HG03095 (cell line): ENCODE measurements around the gene NUP153.
"Not testable (repeated sequence)": the region's sequence is repeated elsewhere in the genome, so short reads cannot be mapped to it uniquely, and the experiment has no call there.

Experiments used
- ATAC-seq: cut with Tn5 transposase; IDR thresholded peaks from one replicate; pipeline ENCODE4 v1.9.1; 2021; ENCODE audit warnings: moderate library complexity; ENCODE audit not compliant: unreplicated experiment

The NUP153 gene

DNA sequence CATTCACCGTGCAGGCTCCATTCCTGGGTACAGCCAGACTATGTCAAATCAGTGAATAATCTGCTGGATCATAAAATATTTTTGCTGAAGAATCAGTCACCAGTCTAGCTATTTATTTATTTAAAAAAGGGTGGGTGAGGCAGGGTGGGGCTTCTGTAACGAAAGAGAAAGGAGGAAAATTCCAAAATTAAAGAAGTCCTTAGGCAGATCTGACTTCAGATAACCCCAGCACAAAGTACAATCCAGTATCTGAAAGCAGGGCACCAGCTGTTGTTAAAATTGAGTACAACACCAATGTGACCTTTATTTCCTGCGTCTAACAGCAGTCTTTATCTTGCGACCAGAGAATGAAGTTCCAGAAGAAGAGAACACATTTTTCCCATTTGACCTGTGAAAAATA lies 90.9 kb downstream of the NUP153 start:
- no peak for ATAC-seq

DNA sequence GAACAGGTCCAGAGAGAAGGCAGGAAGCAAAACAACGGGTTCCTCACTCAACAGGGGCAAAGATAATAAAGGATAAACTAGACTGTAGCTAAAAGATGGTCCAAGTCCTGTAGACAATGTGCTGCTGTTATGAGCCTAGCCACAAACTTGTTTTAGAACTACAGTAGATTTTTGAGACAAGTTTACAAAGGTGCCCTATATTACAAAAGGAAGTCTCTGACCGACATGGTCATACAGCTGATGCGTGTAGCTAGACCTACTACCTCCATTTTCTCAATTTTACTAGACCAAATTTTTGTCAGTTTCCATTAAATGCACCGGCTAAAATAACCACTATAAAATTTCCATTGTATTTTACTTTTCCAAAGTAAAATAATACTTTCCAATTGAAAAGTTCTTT lies 94.7 kb downstream of the NUP153 start:
- ATAC-seq, result no peak

DNA sequence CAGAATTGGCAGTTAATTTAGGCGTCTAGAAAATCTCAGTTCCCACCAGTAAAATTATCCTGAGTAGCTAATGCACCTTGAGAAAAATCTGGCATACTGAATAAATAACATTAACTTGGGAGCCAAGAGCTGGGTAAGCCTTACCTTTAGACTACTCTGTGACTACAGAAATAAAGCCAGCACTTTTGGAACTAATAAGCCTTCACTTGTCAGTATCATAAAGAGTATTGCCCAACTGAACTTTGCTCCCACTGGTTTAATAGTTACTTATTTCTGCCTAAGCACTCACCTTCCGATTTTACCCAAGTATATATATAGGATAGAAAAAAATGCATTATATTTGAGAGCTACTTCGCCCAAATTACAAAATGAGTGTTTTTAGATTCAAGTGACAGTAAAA lies 95.9 kb downstream of the NUP153 start:
- ATAC-seq, result no peak

DNA sequence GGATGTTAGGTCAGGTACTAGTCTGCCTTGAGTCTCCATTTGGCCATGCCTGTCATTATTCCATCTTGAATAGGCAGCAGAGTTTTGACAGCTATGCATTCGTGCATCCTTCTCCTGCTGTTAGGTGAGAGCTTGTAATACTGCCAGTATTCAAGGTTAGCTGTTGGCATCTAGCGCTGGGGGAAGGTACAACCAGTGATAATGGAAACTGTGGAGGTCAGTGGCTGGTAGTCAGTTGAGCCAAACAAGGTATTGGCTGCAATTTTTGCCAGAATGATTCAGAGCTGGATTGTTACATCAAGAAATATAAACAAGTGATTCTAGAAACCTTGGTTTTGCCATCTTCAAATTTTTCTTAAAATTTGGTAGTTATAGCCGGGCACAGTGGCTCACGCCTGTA lies 100.1 kb downstream of the NUP153 start:
- ATAC-seq, result no peak

DNA sequence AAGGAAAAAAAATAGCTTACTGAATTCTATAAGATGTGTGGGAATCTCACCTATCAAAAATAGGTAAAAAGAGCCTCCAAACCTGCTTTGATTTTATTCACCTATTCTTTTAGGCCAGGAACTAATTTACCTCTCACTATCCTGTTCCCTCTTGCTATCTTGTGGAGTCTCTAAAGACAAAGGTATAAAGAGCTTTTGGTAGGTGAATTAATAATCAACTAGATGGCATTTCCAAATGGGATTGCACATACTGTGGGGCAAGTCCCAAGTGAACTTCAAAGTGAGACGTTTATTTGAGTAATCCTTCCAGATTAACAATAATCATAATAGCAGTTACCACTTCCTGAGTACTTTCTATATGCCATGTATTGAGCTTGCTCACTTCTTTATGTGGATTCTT lies 103.8 kb downstream of the NUP153 start:
- ATAC-seq, result no peak

DNA sequence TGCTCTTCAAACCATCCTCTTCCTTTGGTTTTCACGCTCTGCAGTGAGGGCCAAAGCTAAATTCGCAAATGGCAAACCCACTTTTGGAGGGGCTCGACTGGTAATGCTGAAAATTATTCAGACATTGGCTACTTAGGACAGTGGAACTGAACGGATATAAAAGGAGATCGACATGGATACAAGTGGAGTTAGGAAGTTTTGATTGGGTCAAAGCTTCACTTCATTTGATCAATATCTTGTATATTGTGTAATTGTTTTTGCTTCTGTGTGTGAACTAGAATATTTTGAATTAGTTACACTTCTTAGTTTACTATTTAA lies 105.4 kb downstream of the NUP153 start:
- no peak for ATAC-seq

DNA sequence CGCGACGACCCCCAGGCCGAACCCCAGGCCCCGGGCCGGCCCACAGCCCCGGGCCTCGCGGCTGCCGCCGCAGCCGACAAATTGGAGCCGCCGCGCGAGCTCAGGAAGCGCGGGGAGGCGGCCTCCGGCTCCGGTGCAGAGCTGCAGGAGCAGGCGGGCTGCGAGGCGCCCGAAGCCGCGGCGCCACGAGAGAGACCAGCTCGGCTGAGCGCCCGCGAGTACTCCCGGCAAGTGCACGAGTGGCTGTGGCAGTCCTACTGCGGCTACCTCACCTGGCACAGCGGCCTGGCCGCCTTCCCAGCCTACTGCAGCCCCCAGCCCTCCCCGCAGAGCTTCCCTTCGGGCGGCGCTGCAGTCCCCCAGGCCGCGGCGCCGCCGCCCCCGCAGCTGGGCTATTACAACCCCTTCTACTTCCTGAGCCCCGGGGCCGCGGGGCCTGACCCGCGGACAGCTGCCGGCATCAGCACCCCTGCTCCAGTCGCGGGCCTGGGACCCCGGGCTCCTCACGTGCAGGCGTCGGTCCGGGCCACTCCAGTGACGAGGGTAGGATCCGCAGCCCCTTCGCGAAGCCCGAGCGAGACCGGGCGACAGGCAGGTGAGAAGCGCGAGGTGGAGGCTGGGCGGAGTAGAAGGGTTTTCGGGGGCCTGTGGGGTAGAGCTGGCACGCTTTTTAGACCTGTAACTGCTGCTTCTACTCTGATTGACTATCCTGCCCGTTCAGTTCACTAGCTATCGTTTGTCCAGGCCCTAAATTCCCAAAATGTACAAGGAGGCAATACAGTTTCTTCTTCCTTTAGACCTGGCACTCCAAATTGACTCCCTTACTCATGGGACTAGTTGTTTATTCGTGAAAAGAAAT lies 106.0 kb downstream of the NUP153 start:
- ATAC-seq, result peak; percentile 56

DNA sequence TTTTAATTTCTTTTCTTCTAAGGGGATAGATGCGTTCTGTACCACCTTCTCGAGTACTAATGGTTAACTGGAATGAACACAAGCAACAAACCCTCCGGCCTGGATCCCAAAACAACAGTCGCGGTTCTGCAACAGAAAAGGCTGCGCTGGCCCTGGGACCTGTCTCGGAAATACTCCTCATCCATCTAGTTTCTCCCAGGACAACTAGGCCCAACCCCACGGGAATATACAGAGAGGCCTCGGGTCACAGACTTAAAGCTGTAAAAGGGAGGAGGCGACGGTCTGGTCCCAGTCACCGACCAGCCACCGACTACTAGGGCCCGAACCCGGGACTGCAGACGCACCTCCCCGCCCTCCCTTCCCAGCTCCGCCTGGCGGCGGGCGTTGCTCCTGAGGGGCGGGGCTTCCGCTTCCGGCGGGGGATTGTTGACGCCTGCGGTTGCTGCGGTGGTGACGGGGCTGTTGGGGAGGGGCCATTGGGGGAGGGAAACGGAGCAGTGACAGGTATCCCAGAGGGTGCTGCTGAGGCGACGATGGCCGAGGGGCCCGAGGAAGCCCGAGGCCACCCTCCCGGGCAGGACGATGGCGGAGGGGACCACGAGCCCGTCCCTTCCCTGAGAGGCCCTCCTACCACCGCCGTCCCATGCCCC lies 106.7 kb downstream of the NUP153 start, which contains the start of gene FAM8A1:
Gene FAM8A1, plus strand, starts transcription at position 426 of the 650 bp plus-strand sequence. Its CDS starts 108 bp downstream, at position 534.
- peak; percentile 90 for ATAC-seq

DNA sequence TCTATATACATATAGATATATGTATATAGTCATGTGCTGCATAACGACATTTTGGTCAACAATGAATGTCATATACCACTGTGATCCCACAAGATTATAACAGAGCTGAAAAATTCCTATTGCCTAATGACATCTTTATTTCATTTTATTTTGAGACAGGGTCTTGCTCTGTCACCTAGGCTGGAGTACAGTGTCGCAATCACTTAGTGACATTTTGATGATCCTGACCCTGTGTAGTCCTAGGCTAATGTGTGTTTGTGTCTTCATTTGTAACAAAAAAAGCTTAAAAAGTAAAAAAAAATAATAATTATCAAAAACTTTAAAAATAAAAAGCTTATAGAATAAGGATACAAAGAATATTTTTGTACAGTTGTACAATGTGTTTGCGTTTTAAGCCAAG lies 110.6 kb downstream of the NUP153 start:
- ATAC-seq, result no peak

DNA sequence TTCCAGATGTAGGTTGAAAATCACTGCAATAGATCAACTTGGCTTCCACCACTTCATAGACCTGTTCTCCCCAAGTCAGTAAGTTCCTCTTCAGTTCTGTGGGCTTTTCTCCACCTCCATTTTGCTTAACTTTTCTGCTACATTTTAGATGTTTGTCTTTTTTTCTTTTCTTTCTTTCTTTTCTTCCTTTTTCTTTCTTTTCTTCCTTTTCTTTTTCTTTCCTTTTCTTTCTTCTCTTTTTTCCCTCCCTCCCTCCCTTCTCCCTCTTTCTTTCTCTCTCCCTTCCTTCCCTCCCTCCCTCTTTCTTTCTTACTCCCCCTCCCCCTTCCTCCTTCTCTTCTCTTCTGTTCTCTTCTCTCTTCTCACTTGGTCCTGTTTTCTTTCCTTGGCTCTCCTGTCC lies 113.5 kb downstream of the NUP153 start:
- no peak for ATAC-seq

DNA sequence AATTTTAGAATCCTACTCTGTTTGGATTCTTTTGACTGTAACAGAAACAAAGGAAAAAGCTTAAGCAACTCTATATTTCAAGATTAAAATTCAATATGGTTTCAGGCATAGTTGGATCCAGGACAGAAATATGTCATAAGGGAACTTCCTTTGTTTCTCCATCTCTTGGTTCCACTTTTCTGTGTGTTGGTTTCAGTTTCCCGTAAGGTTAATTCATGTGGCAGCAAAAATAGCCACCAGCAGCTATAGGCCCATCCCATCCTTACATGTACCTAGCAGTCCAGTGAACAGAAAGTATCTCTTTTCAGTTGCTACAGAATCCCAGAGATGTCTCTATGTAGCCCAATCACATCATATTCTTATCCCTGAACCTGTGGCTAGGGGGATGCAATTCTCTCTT lies 115.4 kb downstream of the NUP153 start:
- no peak for ATAC-seq

DNA sequence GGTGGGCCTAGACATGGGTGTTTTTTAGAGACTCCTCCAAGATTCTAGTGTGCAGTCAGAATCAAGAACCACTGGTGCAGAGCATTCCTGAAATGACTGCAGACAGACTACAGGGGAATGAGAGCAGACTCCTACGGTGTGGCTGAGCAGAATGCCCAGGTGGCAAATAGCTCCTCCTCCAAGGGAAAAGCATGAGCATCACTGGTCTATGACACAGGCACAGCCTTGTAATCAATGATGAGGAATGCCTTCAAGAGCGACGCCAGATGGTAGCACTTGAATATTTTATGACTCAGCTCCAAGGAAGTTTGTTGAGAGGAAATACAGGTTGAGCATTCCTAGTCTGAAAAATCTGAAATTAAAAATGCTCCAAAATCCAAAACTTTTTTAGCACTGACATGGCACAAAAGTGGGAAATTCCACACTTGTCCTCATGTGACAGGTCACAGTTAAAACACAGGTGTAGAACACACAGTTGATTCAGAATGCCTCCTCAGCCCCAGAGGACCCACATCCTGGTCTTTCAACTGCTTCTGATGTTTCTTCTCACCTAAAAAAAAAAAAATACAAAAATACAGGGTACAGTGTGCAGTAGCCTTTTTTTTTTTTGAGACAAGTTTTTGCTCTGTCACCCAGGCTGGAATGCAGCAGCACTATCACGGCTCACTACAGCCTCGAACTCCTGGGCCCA lies 117.2 kb downstream of the NUP153 start:
- no peak for ATAC-seq

DNA sequence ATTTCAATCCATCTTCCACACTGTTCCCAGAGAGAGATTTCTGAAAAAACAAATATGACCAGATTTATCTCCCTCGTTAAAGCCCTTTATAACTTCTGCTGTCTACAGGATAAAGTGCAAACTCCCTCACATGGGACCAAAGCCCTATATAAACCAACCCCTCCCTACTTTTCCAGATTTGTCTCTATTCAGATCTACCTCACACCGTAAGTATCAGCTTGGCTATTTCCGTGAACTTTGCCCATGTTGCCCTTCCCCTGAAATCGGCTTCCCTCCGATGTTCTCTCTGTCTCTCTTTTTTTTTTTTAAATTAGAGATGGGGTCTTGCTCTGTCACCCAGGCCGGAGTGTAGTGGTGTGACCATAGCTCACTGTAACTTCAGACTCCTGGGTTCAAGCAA lies 118.7 kb downstream of the NUP153 start:
- ATAC-seq, result no peak

DNA sequence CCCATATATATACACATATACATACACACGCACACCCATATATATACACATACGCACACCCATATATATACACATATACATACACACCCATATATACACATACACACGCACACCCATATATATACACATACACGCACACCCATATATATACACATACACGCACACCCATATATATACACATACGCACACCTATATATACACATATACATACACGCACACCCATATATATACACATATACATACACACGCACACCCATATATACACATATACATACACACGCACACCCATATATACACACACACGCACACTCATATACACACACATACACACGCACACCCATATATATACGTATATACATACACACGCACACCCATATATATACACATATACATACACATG lies 120.1 kb downstream of the NUP153 start:
- ATAC-seq, result not testable (repeated sequence)

DNA sequence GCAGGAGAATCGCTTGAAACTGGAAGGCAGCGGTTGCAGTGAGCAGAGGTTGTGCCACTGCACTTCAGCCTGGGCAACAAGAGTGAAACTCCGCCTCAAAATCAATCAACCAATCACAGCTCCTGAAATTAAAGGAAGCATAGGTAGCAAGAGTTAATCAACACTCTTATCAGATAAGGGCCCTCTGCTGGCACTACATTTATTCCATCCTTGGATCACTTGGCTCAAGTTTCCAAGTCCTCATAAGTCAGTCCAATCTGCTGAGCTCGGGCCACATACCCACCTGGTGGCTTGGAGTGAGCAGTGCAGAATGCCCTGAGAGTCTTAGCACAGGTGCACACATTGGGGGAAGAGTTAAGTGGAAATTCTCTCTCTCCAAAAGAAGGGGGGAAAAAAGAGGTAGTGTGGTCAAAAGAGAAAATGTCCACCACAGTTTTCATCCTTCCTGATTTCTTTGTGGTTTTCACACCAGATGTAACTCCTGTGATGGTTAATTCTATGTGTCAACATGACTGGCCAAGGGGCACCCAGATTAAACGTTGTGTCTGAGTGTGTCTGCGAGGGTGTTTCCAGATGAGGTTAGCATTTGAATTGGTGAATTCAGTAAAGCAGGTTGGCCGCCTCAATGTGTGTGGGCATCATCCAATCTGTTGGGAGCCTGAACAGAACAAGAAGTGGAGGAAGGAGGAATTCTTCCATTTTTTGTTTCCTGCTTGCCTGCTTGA lies 120.8 kb downstream of the NUP153 start:
- ATAC-seq, result no peak

DNA sequence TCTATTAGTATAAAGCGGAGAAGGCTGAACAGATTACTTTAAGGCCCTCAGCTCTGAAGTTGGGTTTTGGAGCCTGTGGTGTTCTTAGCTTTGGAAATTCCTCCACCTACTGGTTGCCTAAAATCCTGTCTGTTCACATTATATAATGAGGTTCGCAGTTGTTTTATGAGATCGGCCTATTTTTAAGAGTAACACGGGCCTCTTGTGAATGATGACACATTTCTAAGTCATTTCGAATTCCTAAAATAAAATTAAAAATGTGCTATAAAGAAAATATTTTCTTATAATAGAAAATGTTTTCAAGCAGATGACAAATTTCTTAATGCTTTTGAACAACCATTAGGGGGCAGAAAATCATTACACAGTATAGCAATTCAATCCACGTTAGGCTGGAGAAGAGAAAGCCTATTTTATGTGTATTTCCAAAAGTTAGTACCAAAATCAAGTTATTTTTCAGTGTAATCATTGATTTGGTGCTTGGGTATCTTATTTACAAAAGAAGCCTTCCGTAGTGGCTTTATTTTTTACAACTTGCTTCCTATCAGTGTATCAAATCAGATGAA lies 122.4 kb downstream of the NUP153 start:
- peak; percentile 55 for ATAC-seq

DNA sequence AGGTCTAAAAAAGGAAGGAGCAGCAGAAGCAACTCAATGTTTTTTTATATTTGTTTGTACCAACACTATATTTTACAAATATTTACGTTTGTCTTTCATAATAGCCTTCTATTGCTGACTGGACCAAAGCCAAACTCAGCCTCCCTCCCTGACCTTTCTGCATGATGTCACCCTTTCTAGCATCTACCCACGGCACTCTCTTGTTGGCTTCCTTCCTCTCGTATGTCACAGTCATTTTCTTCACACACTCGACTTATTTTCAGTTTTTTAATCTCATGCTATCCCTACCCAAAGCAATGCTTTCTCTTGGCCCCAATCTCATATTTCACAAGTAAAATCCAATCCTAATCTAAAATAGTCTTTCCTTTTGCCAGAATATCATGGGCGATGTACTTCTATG lies 122.9 kb downstream of the NUP153 start:
- ATAC-seq, result no peak

DNA sequence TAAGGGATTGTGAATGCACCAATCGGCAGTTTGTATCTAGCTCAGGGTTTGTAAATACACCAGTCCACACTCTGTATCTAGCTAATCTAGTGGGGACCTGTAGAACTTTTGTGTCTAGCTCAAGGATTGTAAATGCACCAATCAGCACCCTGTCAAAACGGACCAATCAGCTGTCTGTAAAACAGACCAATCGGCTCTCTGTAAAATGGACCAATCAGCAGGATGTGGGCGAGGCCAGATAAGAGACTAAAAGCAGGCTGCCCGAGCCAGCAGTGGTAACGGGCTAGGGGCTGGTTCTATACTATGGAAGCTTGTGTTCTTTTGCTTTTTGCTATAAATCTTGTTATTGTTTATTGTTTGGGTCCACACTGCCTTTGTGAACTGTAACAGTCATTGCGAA lies 125.4 kb downstream of the NUP153 start:
- not testable (repeated sequence) for ATAC-seq

DNA sequence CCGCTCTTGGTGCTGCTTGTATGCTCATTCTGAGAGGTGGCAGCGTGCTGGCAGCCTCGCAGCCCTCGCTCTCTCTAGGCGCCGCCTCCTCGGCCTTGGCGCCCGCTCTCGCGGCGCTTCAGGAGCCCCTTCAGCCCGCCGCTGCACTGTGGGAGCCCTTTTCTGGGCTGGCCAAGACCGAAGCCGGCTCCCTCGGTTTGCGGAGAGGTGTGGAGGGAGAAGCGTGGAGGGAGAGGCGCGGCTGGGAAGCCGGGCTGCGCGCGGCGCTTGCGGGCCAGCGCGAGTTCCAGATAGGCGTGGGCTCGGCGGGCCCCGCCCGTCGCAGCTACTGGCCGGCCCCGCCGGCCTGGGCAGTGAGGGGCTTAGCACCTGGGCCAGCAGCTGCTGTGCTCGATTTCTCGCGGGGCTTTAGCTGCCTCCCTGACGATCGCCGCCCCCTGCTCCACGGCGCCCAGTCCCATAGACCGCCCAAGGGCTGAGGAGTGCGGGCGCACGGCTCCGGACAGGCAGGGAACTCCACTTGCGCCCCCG lies 126.1 kb downstream of the NUP153 start:
- ATAC-seq, result no peak

DNA sequence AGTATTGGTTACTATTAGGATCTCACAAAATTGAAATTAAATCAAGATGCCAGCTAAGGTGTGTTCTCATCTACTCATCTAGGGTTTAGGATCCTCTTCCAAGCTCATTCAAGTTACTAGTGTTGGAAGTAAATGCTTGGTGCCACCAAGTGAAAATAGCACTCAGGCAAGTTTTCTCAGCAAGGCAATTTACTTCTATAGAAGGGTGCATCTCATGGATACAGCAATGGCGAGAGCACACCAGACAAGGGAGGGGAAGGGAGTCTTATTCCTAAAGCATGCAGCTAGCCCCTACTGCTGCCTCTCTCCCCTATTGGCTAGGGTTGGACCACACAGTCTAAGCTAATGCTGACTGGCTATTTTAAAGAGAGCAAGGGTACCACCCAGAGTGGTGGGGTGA lies 129.7 kb downstream of the NUP153 start:
- no peak for ATAC-seq
